Measurements from ENCODE around the gene MAFG.

The MAFG gene

DNA sequence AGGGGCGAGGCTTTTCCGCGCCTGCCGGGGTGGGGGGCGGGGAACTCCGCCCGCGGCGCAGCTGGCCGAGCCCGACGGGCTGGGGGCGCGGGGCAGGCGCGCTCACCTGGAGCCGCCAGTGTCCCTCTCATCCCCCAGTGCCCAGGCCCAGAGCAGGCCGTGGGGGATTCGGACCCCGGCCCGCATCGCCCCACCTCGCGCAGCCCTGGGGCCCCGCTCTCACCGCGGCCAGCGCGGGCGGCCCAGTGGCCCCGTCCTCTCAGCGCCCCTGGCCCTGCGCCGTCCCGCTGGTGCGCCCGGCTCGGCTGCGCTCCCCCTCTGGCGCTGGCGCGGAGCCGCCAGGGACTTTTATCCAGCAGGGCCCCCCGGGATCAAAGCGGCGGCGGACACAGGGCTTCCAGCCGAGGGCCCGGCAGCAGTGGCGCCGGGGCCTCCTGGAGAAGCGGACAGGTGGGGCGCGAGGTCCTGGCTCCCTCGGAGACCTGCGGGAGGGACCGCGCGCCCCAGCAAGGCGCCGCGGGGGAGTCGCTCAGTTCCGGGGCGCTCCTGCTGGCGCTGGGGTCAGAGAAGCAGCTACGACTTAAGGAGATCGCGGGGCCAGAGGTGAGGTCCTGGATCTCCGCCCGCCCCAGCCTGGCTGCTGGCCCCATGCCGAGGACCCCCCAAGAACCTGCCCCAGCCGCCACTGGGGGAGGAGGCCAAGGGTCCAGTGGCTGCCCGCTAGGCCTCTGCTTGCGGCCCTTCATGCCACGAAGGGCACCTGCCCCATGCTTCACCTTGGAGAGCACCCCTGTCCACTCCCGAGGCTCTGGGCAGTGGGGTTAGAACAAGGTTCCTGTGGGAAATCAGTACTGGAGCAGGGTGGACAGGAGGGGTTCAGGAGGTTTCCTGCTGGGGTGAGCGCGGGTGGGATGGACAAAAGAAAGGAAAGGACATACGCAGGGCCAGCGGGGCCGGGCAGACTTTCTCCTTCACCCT, 34.3 kb upstream of the MAFG start:
- DNase-seq (ENCODE audit: extremely low read depth, low read depth), result no peak
- TF ChIP-seq, protein P1, sequence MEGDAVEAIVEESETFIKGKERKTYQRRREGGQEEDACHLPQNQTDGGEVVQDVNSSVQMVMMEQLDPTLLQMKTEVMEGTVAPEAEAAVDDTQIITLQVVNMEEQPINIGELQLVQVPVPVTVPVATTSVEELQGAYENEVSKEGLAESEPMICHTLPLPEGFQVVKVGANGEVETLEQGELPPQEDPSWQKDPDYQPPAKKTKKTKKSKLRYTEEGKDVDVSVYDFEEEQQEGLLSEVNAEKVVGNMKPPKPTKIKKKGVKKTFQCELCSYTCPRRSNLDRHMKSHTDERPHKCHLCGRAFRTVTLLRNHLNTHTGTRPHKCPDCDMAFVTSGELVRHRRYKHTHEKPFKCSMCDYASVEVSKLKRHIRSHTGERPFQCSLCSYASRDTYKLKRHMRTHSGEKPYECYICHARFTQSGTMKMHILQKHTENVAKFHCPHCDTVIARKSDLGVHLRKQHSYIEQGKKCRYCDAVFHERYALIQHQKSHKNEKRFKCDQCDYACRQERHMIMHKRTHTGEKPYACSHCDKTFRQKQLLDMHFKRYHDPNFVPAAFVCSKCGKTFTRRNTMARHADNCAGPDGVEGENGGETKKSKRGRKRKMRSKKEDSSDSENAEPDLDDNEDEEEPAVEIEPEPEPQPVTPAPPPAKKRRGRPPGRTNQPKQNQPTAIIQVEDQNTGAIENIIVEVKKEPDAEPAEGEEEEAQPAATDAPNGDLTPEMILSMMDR (IDR thresholded peaks at IDR 0.05; ENCODE audit: low read depth, low read length, missing control alignments), result no peak
- H3K4me3 ChIP-seq (replicated peaks; ENCODE audit: low read depth, low read length), result no peak overlapping the region

DNA sequence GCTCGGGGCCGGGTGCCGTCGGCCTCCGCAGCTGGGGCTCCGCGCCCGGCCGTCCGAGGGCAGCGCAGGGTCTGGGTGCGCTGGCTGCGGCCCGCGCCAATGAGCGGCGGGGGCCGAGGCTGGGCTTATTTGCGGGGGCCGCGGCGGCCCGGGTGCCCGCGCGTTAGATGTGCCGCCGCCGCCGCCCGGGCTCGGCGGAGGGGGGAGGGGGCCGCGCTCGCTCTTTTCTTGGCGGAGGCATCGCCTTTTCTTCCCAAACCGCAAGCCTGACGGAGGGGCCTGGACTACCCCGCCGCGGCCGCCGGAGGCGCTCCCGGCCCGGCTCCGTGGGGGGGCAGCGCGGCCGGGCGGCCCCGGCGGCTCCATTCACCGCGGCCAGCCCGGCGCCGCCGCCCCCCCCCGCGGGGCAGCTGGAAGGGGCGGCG, 33.6 kb upstream of the MAFG start, which contains the start of gene NOTUM:
NOTUM (minus strand) TSS at position 101 of the 425 bp plus-strand sequence. CDS start 278 bp downstream, outside the sequence.
- TF ChIP-seq, protein P1 (IDR thresholded peaks at IDR 0.05; ENCODE audit: low read depth, low read length, missing control alignments), result no peak
- no peak within 1 kb of the TSS for H3K4me3 ChIP-seq (replicated peaks; ENCODE audit: low read depth, low read length)
- DNase-seq (ENCODE audit: extremely low read depth, low read depth), result no peak

DNA sequence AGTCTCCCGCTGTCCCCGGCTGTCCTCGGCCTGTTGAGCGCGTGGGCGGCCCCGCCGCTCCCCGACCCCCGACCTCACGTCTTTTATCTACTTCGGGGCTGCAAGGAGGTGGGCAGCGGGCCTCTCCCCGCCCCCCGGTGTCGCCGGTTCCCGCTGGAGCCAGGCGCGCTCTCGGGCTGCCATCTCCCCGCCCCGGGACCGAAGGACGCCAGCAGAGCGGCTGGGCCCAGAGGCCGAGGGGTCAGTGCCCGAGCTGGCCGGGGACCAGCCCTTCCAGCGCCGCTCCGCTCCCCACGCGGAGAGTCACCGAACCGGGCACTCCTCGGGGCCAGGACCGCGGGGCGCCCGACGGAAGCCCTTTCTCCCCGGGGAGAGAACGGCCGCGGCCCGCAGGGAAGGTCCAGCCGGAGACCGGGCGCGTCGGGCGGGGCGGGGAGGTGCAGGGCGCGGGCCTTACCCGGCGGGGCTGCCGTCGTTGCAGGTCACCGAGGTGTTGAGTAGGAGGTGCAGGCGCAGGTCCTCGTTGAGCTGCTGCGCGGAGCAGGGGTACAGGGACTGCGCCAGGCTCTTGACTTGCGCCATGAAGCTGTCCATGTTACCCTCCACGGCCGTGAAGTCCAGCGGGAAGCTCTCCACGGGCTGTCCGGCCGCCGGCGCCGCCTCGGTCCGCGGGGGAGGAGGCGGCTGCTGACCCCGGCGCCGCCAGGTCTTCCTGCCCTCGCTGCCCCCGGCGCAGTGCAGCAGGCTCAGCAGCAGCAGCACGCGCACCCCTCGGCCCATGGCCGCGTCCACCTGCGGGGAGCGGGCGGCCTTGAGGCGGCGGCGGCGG, 32.8 kb upstream of the MAFG start:
- H3K4me3 ChIP-seq (replicated peaks; ENCODE audit: low read depth, low read length), result no peak overlapping the region
- TF ChIP-seq, protein P1 (IDR thresholded peaks at IDR 0.05; ENCODE audit: low read depth, low read length, missing control alignments), result no peak
- no peak for DNase-seq (ENCODE audit: extremely low read depth, low read depth)

DNA sequence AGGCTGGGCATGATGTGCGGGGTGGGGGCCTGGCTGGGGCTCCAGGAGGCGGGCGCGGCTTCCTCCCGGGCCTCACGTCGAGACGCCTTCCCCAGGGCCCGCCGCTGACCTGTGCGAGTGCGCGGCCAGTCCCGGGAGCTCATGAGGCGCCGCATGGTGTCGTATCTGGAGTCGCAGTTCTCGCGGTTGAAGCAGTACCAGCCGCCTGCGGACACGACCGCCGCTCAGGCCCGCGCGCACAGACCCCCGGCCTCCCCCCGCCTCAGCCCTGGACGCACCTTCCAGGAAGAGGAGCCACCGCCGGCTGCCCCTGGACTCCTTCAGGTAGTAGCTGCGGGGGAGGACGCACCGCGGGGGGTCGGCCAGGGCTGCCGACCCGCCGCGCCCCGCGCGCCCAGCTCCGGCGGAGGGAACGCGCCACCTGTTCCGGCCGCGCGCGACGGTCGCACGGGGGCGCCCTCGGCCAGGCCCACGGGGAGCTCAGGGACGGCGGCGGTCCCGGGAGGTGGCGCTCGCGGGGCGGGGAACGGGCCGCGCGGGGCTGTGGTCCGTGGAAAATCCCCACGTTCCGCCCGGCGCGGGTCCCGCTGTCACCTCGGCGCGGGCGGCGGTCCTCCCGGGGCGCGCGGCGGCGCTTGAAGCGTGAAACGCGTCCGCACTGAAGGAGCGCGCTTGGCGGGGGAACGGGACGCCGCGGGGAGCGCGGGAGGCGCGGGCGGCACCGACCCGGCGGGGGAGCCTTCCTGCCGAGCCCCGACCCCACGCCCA, 32.0 kb upstream of the MAFG start:
- no peak overlapping the region for H3K4me3 ChIP-seq (replicated peaks; ENCODE audit: low read depth, low read length)
- DNase-seq (ENCODE audit: extremely low read depth, low read depth), result no peak
- TF ChIP-seq, protein P1 (IDR thresholded peaks at IDR 0.05; ENCODE audit: low read depth, low read length, missing control alignments), result peak; percentile 33

DNA sequence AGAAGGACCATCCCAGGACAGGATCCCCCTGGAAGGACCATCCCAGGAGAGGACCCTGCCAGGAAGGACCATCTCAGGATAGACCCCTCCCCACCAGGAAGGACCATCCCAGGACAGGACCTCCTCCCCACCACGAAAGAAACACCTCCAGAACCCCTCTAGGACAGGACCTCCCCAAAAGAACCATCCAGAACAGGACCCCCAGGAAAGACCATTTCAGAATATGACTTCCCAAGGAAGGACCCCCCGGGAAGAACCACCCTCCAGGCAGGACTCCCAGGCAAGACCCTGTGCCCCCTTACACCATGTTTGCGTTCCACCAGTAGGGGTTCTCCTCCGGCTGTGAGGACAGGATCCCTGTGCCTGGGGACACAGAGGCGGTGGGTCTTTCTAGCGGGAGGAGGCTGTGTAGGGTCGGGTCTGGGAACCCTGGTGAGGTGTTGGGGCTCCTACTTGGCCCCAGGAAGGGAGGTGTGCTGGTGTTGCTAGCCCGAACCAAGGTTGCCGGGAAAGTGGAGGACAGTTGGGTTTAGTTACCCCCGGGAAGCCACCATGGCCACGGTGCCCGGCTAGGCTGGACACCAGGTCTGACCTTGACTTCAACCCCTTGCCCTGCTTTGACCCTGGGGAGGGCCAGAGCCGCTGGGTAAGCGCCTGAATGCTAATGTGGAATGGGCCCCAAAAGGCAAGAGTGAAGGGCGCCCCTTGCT, 31.3 kb upstream of the MAFG start:
- TF ChIP-seq, protein P1 (IDR thresholded peaks at IDR 0.05; ENCODE audit: low read depth, low read length, missing control alignments), result no peak
- H3K4me3 ChIP-seq (replicated peaks; ENCODE audit: low read depth, low read length), result no peak overlapping the region
- no peak for DNase-seq (ENCODE audit: extremely low read depth, low read depth)
